Endothelial cell of umbilical vein (primary cell): ENCODE data around the gene INTS2. TPM values are rescaled to one million over a fixed set of nuclear protein-coding genes. Genes with fewer than 3 reads are reported as not detected.

Experiments
- BruUV-seq: library from RNA; stranded (reverse); fragments of 400-500 nt; replicated peaks from 2 replicates; lab custom pipeline; 2021; lab: Mats Ljungman, UMichigan
- CTCF ChIA-PET: fragments of 300-600, 350-600 bp; sonication (Branson Sonifier 250); formaldehyde crosslinking; loops from one replicate; lab custom pipeline; 2021; ENCODE audit warnings: antibody characterized with exemption, inconsistent platforms; lab: Charles Lee
- POLR2A ChIA-PET: fragments of 300-600, 350-600 bp; sonication (Branson Sonifier 250); formaldehyde crosslinking; loops from one replicate; lab custom pipeline; 2021; ENCODE audit warnings: antibody characterized with exemption, inconsistent platforms; lab: Charles Lee
- DNase-seq: peaks from one replicate; pipeline ENCODE4 v3.0.0-alpha.2; 2011; ENCODE audit warnings: low read depth, low spot score
- FAIRE-seq: peaks from 2 replicates; lab custom pipeline; 2011; peaks lifted over from hg19 to GRCh38; lab: Jason Lieb, UNC
- H2AFZ ChIP-seq: 2 replicates; pipeline ENCODE4 v1.6.0; 2012; ENCODE audit warnings: low read depth, low read length, control low read depth, inconsistent platforms
- H3K27ac ChIP-seq: 2 replicates; pipeline ENCODE4 v1.5.1; 2011; ENCODE audit warnings: low read depth, mild to moderate bottlenecking, control low read depth, low read length, moderate library complexity; ENCODE audit not compliant: insufficient read depth
- H3K27me3 ChIP-seq, 2 experiments: 2 replicates each; pipeline versions ENCODE4 v1.6.0 to v1.6.1; 2011; ENCODE audit warnings: low read length in 2 of 2, mixed read lengths in 1 of 2; ENCODE audit not compliant: control insufficient read depth in 2 of 2, insufficient read depth in 2 of 2
- H3K36me3 ChIP-seq, 2 experiments: 2 replicates in 1 of 2; 3 replicates in 1 of 2; pipeline ENCODE4 v1.5.1; 2011; ENCODE audit warnings: low read length in 2 of 2, mild to moderate bottlenecking in 1 of 2, moderate library complexity in 1 of 2; ENCODE audit not compliant: control insufficient read depth in 2 of 2, insufficient read depth in 2 of 2; ENCODE audit errors: extremely low read depth in 1 of 2
- H3K4me1 ChIP-seq: 3 replicates; pipeline ENCODE4 v1.5.1; 2011; ENCODE audit warnings: mild to moderate bottlenecking, low read length; ENCODE audit not compliant: control insufficient read depth, insufficient read depth; ENCODE audit errors: extremely low read depth
- H3K4me2 ChIP-seq: 2 replicates; pipeline ENCODE4 v1.6.1; 2011; ENCODE audit warnings: low read length, control low read depth, mixed read lengths; ENCODE audit not compliant: insufficient read depth
- H3K4me3 ChIP-seq, 3 experiments: fragments of 200-600 bp in 1 of 3; sonication (generic), shearing (Covaris generic) in 1 of 3; replicated peaks in 1 of 3; 2 replicates each; pipeline ENCODE4 v1.5.1; 2011 to 2016; ENCODE audit warnings: control low read depth in 3 of 3, low read length in 3 of 3, mild to moderate bottlenecking in 2 of 3, inconsistent platforms in 1 of 3, low read depth in 1 of 3, moderate library complexity in 1 of 3; ENCODE audit not compliant: insufficient read depth in 1 of 3
- H3K79me2 ChIP-seq: 2 replicates; pipeline ENCODE4 v1.6.0; 2012; ENCODE audit warnings: low read length, inconsistent platforms; ENCODE audit not compliant: control insufficient read depth, insufficient read depth
- H3K9ac ChIP-seq: replicated peaks from 2 replicates; pipeline ENCODE3; 2011; ENCODE audit warnings: low read length, control low read depth; ENCODE audit not compliant: insufficient read depth; ENCODE audit errors: extremely low read depth
- H3K9me1 ChIP-seq: replicated peaks from 3 replicates; pipeline ENCODE4 v1.6.0; 2011; ENCODE audit warnings: mild to moderate bottlenecking, low read length; ENCODE audit not compliant: control insufficient read depth, insufficient read depth; ENCODE audit errors: extremely low read depth
- H3K9me3 ChIP-seq: replicated peaks from 2 replicates; pipeline ENCODE4 v1.5.1; 2012; ENCODE audit warnings: low read length, inconsistent platforms; ENCODE audit not compliant: control insufficient read depth, insufficient read depth
- H4K20me1 ChIP-seq: replicated peaks from 2 replicates; pipeline ENCODE3; 2011; ENCODE audit warnings: mild to moderate bottlenecking, low read length; ENCODE audit not compliant: control insufficient read depth, insufficient read depth; ENCODE audit errors: extremely low read depth
- CTCF ChIP-seq, 2 donors: IDR thresholded peaks; 1 replicate in 1 of 2; 2 replicates in 1 of 2; pipeline ENCODE4 v1.5.1; 2011; ENCODE audit warnings: low read length in 2 of 2, mild to moderate bottlenecking in 2 of 2, moderate library complexity in 2 of 2, control low read depth in 1 of 2, inconsistent platforms in 1 of 2, low read depth in 1 of 2; ENCODE audit not compliant: insufficient read depth in 1 of 2; ENCODE audit errors: extremely low read depth in 1 of 2
- EZH2 ChIP-seq: IDR thresholded peaks from 2 replicates; pipeline ENCODE4 v1.6.1; 2012; ENCODE audit warnings: borderline replicate concordance, low read depth, mild to moderate bottlenecking, moderate library complexity, low read length, inconsistent platforms; ENCODE audit not compliant: severe bottlenecking
- FOS ChIP-seq: IDR thresholded peaks from 2 replicates; pipeline ENCODE4 v1.6.1; 2011; ENCODE audit warnings: mild to moderate bottlenecking, low read length, moderate library complexity, borderline replicate concordance; ENCODE audit not compliant: insufficient read depth
- GATA2 ChIP-seq: IDR thresholded peaks from 2 replicates; pipeline ENCODE4 v1.7.0; 2011; ENCODE audit warnings: low read depth, mild to moderate bottlenecking, moderate library complexity, mixed read lengths, low read length; ENCODE audit not compliant: insufficient read length, insufficient read depth
- JUN ChIP-seq: IDR thresholded peaks from 2 replicates; pipeline ENCODE4 v1.6.1; 2011; ENCODE audit warnings: borderline replicate concordance, low read depth; ENCODE audit not compliant: insufficient read length, insufficient read depth
- MAX ChIP-seq: IDR thresholded peaks from 2 replicates; pipeline ENCODE4 v1.6.1; 2011; ENCODE audit not compliant: insufficient read depth, insufficient read length
- MYC ChIP-seq: IDR thresholded peaks from one replicate; pipeline ENCODE4 v1.6.1; 2011; ENCODE audit warnings: mild to moderate bottlenecking, low read depth, low read length
- POLR2A ChIP-seq: IDR thresholded peaks from 2 replicates; pipeline ENCODE4 v1.6.1; 2012; ENCODE audit warnings: low read depth, mild to moderate bottlenecking, control low read depth, low read length
- POLR2AphosphoS5 ChIP-seq: IDR thresholded peaks from 2 replicates; pipeline ENCODE4 v1.6.1; 2012; ENCODE audit warnings: low read depth, mild to moderate bottlenecking, control low read depth, low read length, moderate library complexity; ENCODE audit not compliant: insufficient read depth
- dilution Hi-C: fragments of 300-500 bp; cut with MboI; formaldehyde crosslinking; loops from one replicate; pipeline ENCODE4 v1.15.0; 2019; ENCODE audit warnings: low sequenced_read_pairs; ENCODE audit not compliant: extremely low pct_ligation_motif_present
- intact Hi-C: fragments of 100-400 bp; cut with micrococcal nuclease; formaldehyde crosslinking; loops from one replicate; pipeline ENCODE4 v1.10.0; 2022
- polyA plus RNA-seq, 4 experiments: library from polyadenylated mRNA; depleted of rRNA in 3 of 4; stranded (reverse) in 3 of 4; unstranded in 1 of 4; fragments of >200 nt; gene quantifications; 2 replicates each; pipeline versions ENCODE4 v1.2.1 to v1.2.3, GENCODE V29; 2011 to 2012; ENCODE audit warnings: missing spikeins in 1 of 4
- total RNA-seq: library from RNA; stranded (reverse); gene quantifications from 2 replicates; pipeline ENCODE4 v1.2.3, GENCODE V29; 2021

Gene INTS2
- total and polyA plus RNA-seq, 2 donors (not counting 3 experiments of a cell fraction or from before 2014, with no cell fraction given), result 6.2 to 13.4 TPM

GRCh38 chr17:61849674-61850073 lies 78.1 kb downstream of the INTS2 start:
- no peaks in the 10 kb centered on the region for H3K4me1 ChIP-seq
- intact Hi-C loops (no loop called here), dilution Hi-C loops (no loop called here)
- no peaks in the 10 kb centered on the region for H3K9me1 ChIP-seq
- H3K79me2 ChIP-seq, result no peaks in the 10 kb centered on the region
- CTCF ChIA-PET, result interaction anchor here (1.3 kb wide), 1 partner anchor 213 kb away, joined by 3 read pairs; no protein-coding TSS in a partner anchor
- no peak overlapping the region for H3K27ac ChIP-seq
- H3K9me3 ChIP-seq, result no peaks in the 10 kb centered on the region
- peaks cover 0 to 4% of the 10 kb centered on the region in 2 experiments for H3K36me3 ChIP-seq
- BruUV-seq, result no TSS peak
- POLR2A ChIA-PET, result no interaction called here
- no peak for DNase-seq
- no peak overlapping the region for H3K4me3 ChIP-seq
- no peak for TF ChIP-seq GATA2
- no peak for TF ChIP-seq MAX
- no peak for TF ChIP-seq CTCF (IDR thresholded peaks at IDR 0.05; ENCODE audit: extremely low read depth in 1 of 2, insufficient read depth in 1 of 2, low read depth in 1 of 2, low read length in 2 of 2)
- TF ChIP-seq EZH2, result no peak
- no peak for TF ChIP-seq MYC
- no peak for TF ChIP-seq POLR2AphosphoS5
- no peak for TF ChIP-seq JUN
- TF ChIP-seq POLR2A, result no peak
- no peak for TF ChIP-seq FOS
- H4K20me1 ChIP-seq, result no peaks in the 10 kb centered on the region
- H3K9ac ChIP-seq, result no peak overlapping the region
- no peak overlapping the region for H3K4me2 ChIP-seq
- no peak overlapping the region for H2AFZ ChIP-seq
- H3K27me3 ChIP-seq, result no peaks in the 10 kb centered on the region
- FAIRE-seq, result no peak
